Stimulated activated CD8-positive, alpha-beta memory T cell treated with anti-CD3 and anti-CD28 coated beads, Interleukin-4, amount 100 ng/mL, for 48 hours (primary cell): ENCODE results near the gene VSIG10L2.
A peak's percentile ranks its signal among the peaks of the same experiment; 100 is the strongest.
"Not testable (repeated sequence)": the region's sequence is repeated elsewhere in the genome, so short reads cannot be mapped to it uniquely, and the experiment has no call there.

ENCODE experiments used
- DNase-seq: peaks from one replicate; pipeline ENCODE4 v3.0.0-alpha.2; 2020

The VSIG10L2 gene

DNA sequence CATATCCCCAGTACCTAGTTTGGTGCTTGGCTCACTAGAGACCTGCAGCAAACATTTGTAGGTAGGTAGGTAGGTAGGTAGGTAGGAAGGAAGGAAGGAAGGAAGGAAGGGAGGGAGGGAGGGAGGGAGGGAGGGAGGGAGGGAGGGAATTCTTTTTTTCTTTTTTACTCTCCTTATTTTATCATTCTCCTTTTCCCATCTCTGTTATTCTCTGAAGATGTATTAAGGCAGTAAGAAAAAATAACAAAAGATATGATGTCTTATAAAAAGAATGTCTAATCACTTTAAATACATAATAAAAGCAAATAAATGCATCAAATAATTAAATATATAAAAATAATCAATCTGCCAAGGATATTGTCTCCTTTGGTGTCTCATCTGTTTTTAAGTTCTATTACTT, 28.4 kb downstream of the VSIG10L2 start:
- no peak for DNase-seq

DNA sequence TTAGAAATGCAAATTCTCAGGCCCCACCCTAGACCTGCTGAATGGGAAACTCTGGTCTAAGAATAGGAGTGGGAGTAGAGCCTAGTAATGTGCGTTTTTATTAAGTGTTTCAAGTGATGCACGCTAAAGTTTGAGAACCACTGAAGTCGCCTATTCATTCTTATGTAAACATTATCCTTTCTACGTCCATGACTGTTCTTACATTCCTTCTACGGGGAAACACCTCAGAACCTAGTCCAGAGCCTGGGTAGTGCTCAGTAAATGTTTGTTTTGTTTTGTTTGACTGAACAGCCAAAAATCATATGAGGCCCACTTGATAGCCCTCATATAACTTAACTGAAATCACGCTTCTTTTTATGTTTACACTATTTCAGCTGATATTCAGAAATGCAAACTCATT, 29.8 kb downstream of the VSIG10L2 start:
- no peak for DNase-seq

DNA sequence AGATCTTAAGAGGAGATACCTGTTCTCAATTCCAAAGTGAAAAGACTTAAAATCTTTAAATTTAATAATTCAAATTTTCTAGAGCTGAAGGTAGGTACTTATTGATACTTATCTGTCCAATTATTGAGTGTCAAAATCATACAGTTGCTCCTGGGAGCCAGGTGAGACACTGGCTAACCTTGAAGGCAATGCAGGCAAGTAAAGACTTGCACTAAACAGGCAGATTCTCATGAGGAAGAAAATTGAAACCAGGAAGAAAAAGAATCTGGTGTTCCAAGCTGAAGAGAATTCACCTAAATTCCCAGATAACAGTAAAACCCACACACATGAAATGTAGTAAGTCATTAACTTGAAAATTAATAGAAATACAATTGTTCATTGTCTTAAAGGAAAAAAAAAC, 30.3 kb downstream of the VSIG10L2 start:
- no peak for DNase-seq

GRCh38 chr11:125977333-125977732, 31.5 kb downstream of the VSIG10L2 start:
- no peak for DNase-seq

DNA sequence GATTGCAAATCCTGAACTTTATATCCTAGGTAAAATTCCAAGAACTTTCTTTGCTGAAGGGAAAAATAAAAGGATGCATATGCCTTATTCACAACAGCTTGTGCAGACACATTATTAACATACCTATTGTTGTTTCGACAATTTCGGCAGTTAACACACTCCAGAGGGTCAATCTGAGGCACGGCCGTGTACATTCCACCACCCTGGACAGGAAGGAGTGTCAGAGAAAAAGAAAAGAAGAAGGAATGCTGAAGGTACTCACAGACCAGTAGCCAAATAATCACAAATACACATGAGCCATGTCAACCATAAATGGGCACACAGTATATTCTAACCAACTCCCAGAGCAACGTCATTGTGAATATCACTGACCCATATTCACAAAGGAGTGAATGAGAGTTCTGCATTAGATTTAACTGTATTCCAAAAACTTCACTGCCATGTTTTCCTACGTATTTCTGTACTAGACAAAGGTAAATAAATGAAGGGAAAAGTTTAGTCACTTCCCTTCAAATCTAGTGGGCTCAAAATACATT, 32.4 kb downstream of the VSIG10L2 start:
- DNase-seq: no peak

GRCh38 chr11:125978778-125979407, 33.0 kb downstream of the VSIG10L2 start:
- no peak for DNase-seq

DNA sequence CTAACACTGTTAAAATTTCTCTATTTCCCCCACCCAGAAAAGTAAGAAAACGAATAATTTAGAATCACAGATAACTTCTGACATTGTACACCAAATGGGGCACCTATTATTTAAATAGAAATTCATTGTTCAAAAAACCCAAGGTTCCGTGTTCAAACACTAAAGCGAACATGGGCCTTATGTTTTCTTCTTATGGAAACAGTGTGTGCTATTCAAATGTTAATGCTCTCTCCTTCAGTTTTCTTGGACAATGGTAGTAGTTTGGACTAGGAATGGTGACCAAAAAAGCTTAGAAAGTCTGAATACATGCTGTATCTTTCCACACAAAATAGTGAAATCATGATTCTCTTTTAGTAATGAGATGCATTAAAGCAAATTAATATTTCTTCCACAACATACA, 33.7 kb downstream of the VSIG10L2 start:
- DNase-seq: no peak

GRCh38 chr11:125980436-125980835, 34.6 kb downstream of the VSIG10L2 start:
- no peak for DNase-seq

DNA sequence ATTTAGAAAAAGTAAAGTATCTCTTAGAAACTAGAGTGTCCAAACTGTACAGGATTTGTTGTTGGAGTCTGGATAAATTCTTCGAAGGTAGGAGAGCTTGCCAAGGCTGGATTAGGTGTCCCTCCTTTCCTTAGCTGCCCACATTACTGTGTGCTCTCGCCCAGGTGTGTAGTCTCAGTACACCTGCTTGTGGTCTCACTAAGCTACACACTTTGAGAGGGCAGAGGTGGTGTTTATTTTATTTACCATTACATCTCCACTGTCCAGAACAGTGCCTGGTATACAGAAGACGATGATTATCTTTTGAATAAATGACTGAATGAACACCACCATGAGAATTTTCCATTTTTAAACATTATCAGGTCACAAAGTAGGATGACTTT, 36.5 kb downstream of the VSIG10L2 start:
- DNase-seq: no peak

DNA sequence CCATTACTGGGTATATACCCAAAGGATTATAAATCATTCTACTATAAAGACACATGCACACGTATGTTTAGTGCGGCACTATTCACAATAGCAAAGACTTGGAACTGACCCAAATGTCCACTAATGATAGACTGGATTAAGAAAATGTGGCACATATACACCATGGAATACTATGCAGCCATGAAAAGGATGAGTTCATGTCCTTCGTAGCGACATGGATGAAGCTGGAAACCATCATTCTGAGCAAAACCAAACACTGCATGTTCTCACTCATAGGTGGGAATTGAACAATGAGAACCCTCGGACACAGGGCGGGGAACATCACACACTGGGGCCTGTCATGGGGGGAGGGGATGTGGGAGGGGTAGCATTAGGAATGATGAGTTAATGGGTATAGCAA, 40.1 kb downstream of the VSIG10L2 start:
- DNase-seq: not testable (repeated sequence)

DNA sequence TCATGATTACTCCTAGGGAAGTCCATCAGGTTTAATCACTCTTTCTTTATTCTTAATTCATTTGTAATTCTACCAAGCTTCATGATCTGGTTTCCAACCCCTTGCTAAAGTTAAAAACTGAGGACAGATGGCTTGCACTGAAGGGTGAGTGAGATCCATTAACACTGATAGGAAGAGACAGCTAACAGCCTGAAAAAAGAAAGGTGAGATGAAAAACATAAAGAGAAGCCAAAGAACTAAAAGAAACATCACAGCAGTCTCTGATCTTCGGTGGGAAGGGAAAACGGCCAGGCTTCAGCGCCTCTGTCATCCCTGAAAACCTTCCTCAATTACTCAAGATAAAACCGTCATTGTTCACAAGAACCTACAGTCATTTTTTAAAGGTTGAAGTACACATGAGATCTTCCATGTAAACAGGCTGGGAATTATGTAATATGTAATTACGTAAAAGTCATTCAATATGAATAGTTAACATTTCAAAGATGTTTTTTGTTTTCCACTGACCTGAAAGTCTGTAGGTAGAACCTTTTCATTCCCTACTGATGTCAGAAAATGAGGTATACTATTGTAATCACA, 41.3 kb downstream of the VSIG10L2 start:
- DNase-seq: no peak

DNA sequence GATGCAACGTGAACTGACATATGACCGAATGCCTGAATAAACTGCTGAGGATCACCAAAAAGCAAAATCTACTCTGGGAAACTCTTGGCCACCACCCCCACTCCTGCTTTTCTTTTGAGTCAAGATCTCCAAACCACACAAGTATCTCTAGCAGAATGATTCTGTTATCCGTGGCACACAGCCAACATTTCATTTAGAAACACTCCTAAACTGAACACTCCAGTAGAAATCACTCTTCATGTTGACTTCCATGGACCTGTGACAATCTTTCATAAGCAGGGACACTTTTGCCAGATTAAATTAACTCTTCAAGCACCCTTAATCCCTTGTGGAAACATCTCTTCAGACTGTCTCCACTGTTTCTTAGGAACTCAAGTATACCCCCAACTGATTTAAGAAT, 44.4 kb downstream of the VSIG10L2 start:
- no peak for DNase-seq

- no peak for DNase-seq
Observed at GRCh38 chr11:125992893-125993292, 47.0 kb downstream of the VSIG10L2 start.

DNA sequence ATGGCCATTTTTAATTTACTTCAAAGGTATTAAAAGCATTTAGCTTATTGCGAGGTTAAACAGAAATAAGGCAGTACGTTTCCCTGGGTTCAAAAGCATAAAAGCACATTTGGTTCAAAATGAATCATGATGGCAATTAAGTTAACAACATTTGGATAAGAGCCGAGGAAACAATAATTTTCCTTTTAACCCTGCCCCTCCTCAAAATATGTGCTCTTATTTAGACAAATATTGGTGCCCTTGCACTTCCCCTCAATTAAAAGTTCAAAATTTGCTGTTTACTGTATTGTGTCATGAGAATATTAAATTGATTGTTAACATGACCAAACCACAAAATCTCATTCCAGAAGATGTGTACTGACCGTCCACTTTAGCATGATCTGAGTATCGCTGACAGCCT, 48.7 kb downstream of the VSIG10L2 start:
- DNase-seq: no peak

DNA sequence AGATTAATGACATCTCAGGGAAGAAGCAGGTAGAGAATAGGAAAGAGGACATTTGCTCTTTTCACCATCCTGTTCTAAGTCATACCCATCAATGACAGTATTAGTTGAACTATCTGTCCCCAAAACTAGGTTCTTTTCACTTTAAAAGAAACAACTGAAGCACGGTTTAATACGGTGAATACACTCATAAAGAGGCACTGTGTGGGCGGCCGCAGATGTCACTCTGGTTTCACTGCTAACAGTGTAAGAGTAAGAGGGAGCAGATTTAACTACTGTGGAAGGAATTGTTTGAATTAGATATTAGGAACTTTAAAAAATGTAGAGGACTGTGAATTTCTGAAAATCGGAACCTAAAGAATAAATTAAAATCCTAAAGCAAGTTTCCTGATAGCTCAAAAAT, 49.5 kb downstream of the VSIG10L2 start:
- peak; percentile 80 for DNase-seq

DNA sequence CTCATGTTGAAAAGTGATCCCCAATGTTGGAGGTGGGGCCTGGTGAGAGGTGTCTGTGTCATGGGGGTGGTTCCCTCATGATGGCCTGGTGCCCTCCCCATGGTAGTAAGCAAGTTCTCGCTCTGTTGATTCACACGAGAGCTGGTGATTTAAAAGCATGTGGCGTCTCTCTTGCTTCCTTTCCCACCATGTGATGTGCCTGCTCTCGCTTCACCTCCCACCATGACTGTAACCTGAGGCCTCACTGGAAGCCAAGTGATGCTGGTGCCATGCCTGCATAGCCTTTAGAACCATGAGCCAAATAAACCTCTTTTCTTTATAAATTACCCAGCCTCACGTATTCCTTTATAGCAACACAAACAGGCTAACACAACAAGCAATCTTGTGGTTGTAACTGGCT, 52.4 kb downstream of the VSIG10L2 start:
- no peak for DNase-seq

DNA sequence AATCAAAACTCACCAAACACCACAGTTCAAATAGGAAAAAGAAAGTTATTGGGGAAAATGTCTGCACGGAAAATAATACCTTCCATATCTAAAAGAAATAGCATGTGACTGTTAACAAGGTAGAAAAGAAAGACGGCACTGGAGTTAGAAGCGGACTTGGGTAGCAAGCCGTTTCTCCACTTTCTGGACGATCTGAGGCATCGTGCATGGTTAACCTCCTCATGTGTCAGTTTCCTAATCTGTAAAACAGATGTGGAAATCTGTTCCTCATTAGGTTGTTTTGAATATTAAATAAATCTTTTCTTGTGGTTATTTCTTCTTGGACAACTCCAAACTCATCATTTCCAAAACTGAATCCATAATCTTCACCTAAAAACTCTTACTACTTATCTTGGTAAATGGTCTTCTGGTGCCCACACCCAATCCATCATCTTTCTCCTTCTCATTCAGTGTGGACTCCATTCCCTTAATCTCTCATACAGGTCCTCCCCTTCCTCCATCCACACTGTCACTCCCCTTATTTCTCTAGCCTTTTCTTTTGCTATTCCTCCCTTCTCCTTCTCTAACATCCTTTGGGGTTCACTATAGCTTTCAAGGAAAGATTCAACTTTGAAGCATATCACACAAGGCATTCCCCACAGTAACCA, 53.5 kb downstream of the VSIG10L2 start:
- no peak for DNase-seq

GRCh38 chr11:126002181-126002580, 56.3 kb downstream of the VSIG10L2 start:
- no peak for DNase-seq
